Stomach (tissue), 4 donors: ENCODE results near the gene ZNF814.

Experiments used
- EP300 ChIP-seq: sonication (generic); formaldehyde crosslinking; IDR thresholded peaks from one replicate; pipeline ENCODE4 v1.6.1; 2017; ENCODE audit warnings: antibody characterized with exemption
- POLR2A ChIP-seq, 4 donors: fragments of 450-650 bp; IDR thresholded peaks; one replicate each; pipeline ENCODE4 v1.6.1; 2016; ENCODE audit warnings: antibody characterized with exemption in 4 of 4, control low read depth in 2 of 4, mild to moderate bottlenecking in 1 of 4, moderate library complexity in 1 of 4
- TF ChIP-seq, protein P1 (sequence below), 7 experiments: fragments of 450-650 bp in 4 of 7; fragments of 200-600 bp in 3 of 7; sonication (generic) in 3 of 7; IDR thresholded peaks; one replicate each; pipeline ENCODE4 v1.5.1; 2016 to 2019; ENCODE audit warnings: antibody characterized with exemption in 7 of 7, control low read depth in 2 of 7, mild to moderate bottlenecking in 1 of 7

DNA sequence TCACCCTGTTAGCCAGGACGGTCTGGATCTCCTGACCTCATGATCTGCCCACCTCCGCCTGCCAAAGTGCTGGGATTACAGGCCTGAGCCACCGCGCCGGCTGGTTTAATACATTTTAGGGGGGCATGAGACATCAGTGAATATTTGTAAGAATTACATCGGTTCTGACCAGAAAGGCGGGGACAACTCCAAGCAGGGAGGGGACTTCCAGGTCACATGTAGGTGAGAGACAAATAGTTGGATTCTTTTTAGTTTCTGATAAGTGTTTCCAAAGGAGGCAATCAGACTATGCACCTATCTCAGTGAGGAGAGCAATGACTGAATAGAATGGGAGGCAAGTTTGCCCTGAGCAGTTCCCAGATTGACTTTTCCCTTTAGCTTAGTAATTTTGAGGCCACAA, 70.5 kb downstream of the ZNF814 start:
- no peak for TF ChIP-seq EP300
- TF ChIP-seq, protein P1, sequence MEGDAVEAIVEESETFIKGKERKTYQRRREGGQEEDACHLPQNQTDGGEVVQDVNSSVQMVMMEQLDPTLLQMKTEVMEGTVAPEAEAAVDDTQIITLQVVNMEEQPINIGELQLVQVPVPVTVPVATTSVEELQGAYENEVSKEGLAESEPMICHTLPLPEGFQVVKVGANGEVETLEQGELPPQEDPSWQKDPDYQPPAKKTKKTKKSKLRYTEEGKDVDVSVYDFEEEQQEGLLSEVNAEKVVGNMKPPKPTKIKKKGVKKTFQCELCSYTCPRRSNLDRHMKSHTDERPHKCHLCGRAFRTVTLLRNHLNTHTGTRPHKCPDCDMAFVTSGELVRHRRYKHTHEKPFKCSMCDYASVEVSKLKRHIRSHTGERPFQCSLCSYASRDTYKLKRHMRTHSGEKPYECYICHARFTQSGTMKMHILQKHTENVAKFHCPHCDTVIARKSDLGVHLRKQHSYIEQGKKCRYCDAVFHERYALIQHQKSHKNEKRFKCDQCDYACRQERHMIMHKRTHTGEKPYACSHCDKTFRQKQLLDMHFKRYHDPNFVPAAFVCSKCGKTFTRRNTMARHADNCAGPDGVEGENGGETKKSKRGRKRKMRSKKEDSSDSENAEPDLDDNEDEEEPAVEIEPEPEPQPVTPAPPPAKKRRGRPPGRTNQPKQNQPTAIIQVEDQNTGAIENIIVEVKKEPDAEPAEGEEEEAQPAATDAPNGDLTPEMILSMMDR (IDR thresholded peaks at IDR 0.05) = no peak
- TF ChIP-seq POLR2A (IDR thresholded peaks at IDR 0.05) = no peak
